RKO (cell line): Measurements from ENCODE around the gene RBM18.

Experiments
- DNase-seq: peaks from one replicate; pipeline ENCODE4 v3.0.0-alpha.2; 2016; ENCODE audit warnings: low spot score

The RBM18 gene, protein sequence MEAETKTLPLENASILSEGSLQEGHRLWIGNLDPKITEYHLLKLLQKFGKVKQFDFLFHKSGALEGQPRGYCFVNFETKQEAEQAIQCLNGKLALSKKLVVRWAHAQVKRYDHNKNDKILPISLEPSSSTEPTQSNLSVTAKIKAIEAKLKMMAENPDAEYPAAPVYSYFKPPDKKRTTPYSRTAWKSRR

DNA sequence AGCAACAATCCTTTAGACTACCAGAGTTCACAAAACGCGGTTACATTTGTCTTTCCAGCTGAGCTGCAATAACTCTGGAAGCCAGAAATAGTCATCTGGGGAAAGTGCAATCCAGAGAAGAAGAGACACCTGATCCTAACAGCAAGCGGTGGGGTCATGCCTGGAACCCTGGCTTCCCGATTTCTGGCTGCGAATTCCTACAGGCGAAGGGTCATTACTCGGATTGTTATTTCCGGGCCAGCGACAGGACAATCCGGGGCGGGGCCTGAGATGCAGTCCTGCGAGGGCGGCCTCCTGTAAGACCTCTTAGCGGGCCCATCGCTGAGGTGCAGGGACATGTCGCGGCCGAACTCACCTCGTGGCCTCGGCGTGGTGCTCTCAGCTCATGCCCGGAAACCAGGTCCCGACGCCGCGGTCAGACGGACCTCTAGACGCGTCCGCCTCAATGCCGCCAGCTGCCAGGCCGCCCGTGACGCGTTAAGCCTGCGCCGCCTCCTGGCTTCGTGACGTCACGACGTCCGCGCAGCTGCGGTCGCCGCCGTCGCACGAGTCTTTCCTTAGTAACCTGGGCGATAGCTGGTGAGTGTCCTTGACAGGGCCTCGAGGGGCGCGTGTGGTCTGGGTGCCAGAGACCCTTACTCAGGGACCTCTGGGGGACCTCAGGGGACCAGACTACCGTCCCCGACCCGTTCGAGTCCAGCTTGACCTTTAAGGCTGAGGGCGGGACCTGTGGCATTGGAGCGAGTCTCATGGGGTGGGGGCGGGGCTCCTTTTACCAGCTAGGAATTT lies at the start of gene RBM18, which contains the start of gene MRRF:
TSS of gene RBM18 (minus strand) at position 481 of the 789 bp plus-strand sequence. CDS start 3,348 bp downstream, outside the sequence.
TSS of gene MRRF (plus strand) at position 523 of the 789 bp plus-strand sequence. CDS start 6,010 bp downstream, outside the sequence.
- DNase-seq, result peak; percentile 95

DNA sequence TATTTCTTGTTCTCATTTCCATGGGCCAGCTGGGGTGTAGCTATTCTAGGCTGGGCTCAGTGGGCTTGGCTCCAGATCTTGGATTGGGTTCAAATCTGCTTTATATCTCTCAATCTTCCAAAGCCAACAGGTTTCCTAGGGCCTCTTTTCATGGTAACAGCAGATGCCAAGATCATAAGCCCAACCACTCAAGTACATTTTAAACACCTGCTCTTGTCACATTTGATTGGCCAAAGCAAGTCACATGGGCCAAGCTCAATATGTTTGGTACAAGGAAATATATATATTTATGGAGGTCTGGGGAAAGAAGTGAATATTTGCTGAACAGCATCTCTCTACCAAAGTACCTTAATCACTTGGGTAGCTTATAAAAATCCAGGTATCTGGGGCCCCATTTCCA lies 49.5 kb upstream of the RBM18 start:
- DNase-seq, result no peak

DNA sequence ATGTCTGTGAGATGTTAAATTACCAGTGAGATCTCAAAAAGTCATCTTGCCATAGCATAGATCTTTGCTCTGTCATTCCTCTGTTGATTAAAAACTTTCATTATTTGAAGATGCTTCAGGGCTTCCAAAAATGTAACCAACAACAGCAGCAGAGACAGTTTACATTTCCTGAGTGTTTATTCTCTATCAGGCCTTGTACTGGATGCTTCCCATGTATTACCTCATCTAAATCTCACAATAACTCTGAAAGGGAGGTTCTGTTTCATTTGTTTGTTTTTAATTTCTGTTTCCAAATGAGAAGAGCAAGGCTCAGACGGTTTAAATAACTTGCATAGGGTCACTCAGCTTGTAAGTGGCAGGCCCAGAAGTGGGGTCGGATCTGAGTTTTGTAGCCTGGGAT lies 45.2 kb upstream of the RBM18 start:
- no peak for DNase-seq

DNA sequence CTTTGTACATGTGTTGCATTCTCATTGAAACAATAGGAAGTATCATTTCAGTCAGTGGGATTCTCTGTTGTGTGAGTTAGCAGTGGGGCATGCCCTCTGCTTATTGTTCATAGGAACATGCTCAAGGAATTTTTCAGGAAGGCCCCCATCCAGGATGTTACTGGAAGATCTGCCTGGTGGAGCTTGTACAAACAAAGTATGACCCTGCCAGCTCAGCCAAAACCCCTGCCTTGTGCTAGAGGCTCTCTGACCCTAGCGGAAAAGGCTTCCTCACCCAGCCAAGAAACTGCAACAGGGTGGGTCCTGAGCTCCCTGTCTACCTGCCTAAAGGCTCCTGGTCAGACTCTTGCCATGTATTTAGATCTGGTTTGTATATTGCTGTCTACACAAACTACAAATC lies 43.3 kb upstream of the RBM18 start:
- no peak for DNase-seq

DNA sequence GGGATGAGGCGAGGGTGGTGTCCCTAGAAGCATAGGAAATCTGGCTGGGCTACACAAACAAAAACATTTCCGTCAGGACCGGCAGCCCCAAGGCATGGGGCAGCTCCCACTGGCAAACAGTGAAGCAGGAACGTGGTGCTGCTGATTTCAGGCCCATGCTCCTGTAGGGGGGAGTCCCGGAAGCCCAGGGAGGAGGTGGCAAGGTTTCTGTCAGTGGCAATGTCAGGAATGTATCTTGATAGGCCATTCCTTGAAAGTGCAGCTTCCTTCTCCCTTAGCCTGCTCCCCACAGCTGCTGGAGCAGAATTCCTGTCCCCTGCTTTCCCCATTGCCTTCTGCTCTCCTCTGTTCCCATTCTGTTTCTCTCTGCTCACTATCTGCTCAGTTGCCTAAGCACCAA lies 42.4 kb upstream of the RBM18 start:
- no peak for DNase-seq

DNA sequence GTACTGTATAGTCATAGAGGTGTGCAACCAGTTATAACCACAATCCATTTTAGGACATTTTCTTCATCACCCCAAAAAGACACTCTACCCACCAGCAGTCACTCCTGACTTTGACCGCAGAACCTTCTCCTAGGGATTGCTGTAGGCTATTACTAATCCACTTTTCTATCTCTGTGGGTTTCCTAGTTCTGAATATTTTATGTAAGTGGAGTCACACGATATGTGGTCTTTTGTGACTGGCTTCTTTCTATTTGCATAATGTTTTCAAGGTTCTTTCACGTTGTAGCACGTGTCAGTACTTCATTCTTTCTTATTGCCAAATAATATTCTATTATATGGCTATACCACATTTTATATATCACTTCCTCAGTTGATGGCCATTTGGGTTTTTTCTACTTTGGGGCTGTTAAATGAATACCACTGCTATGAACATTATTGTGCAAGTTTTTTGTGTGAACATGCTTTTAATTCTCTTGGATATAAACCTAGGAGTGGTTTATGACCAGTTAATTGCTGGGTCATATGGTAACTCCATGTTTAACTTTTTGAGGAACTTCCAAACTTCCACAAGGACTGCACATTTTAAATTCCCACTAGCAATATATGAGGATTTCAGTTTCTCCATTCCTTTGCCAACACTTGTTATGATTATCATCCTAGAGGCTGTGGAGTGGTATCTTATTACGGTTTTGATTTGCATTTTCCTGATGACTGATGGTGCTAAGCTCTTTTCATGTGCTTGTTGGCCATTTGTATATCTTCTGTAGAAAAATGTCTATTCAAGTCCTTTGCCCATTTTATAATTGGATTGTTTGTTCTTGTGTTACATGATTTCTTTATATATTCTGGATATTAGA lies 37.8 kb upstream of the RBM18 start:
- DNase-seq, result no peak

DNA sequence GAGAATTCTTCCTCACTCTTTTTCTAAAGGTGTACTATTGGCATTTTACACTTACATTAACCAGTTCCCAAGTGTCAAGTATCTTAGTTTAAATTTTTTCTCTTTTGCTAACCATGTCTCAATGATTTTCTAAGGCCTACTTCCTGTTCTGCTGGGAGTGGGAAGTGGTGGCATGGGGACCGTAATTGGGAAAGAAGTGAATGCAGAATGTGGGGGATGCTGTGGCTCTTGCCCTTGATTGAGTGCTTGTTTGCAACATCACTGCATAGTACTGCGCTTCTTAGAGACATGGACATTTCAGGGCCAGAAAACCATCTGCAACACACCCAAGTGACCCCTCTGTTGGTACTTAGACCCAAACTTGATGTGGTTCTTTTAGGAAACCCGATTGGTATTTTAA lies 32.9 kb upstream of the RBM18 start:
- no peak for DNase-seq

DNA sequence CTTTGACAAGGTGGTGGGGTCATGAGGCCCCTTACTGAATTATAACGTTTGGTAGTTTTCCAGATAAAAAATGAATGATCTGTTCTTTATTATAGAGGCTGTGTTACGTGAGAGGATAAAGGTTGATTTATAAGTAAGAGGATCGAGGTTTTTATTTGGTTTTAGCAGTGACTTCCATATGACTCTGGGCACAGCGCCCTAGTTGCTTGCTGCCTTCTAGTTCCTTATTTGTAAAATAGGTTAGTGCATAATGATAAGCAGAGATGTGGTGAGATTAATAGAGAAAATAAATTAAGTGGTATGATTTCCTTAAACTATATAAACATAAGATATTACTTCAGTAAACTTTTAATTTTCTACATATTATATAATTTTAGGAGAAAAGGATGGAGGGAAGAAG lies 29.9 kb upstream of the RBM18 start:
- DNase-seq, result no peak

DNA sequence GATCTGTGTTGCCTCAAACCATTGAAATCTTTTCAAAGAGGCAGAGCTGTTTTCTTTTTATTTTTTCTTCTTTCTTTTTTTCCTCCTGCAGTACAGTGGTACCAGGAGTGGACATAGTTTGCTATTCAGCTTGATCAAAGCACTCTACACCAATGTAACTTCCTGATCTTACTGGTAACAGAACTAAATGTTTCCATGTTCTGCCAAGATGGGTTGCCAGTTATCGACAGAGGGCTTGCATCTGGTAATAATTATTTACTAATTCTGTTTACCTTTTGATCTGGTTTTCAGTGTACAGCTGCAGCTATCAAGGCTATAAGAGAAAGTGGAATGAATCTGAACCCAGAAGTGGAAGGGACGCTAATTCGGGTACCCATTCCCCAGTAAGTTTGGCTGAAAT lies 26.8 kb upstream of the RBM18 start:
- DNase-seq, result no peak

DNA sequence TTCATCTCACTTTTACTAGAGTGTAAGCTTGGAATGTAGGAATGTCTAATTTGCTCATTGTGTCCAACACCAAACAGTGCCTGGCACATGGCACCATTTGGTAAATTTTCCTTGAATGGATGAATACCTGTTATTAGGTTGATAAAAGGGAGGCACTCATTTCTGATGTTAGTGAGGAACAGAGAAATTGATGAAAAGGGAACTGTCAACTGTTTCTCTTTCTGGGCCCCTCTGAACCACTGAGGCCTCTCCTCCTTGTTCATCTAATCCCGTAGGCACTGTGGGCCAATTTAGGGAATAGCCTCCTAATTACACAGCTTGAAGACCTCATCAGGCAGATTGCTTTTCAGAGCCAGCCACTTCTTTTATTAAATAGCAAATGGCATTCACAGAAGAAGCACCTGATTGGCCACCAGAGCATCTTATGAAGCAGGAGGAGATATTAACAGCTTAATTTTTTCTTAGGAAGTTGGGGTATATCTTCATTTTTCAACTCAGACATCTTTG lies 22.6 kb upstream of the RBM18 start:
- DNase-seq, result no peak

DNA sequence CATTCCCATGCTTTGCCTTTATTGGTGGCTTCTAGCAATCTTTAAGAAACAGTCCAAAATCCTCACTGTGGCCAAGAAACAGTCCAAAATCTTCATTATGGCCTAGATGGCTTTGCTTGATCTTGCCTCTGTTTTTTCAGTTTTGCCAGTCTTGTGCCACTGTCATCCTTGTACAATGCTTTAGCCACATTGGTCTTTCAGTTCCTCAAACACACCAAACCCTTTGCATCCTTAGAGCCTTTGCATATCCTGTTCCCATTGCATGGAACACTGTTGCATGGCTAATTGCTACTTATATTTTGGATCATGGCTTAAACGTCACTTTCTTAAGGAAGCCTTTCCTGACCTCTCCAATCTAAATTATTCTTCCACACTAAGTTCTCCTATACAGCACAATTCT lies 22.1 kb upstream of the RBM18 start:
- no peak for DNase-seq

DNA sequence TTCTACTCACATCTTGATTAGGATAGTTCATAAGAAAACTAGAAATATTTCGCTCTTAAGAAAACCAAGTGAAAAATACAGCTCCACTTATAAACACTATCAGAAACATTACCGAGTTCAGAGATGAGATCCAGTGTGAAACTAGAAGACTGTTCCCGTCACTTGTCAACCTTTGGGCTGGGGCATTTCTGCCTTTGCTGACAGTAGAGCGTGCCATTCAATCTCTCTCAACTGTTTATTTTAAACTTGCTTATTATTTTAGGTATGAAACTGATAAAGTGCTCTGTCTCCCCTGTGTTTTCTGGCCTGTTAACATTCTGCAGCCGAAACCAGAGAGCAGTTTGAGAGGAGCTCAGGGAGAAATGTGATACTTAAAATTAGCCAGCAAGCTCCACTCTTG lies 16.7 kb upstream of the RBM18 start:
- no peak for DNase-seq

DNA sequence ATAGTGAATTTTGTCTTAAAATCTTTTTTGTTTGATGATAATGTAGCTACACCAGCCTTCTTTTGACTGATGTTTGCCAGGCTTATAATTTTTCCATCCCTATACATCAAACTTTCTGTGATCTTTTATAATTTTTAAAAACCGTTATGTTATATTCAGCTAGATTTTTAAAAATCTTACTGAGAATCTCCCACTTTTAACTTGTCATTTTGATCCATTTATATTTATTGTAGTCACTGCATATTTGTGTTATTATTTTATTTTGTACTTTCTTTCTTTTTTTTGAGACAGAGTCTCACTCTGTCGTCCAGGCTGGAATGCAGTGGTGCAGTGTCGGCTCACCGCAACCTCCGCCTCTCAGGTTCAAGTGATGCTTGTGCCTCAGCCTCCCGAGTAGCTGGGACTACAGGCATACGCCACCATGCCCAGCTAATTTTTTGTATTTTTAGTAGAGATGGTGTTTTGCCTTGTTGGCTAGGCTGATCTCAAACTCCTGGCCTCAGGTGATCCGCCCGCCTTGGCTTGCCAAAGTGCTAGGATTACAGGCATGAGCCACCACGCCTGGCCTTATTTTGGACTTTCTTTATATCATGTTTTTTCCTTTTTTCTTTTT lies 12.8 kb upstream of the RBM18 start:
- no peak for DNase-seq

DNA sequence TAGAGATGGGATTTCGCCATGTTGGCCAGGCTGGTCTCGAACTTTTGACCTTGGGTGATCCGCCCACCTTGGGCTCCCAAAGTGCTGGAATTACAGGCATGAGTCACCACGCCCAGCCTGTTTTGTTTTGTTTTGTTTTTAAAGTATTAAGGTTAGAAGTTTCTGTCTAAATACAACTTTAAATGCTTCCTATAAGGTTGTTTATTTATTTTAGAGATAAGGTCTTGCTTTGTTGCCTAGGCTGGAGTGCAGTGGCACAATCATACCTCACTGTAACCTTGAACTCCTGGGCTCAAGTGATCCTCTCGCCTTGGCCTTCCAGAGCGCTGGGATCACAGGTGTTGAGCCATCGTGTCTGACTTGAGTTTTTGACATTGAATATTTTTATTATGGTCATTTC lies 11.5 kb upstream of the RBM18 start:
- DNase-seq, result no peak

DNA sequence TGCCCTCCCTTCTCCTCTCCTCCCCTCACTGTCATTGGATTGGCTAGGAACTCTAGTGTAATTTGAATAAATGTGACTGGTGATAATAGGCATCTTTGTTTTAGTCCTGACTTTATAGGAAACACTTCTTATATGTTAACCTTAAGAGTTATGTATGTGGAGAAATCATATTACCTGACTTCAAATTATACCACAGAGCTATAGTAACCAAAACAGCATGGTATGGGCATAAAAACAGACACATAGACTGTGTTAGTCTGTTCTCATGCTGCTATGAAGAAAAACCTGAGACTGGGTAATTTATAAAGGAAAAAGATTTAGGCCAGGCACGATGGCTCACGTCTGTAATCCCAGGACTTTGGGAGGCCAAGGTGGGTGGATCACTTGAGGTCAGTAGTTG lies 9.4 kb upstream of the RBM18 start:
- DNase-seq, result no peak

DNA sequence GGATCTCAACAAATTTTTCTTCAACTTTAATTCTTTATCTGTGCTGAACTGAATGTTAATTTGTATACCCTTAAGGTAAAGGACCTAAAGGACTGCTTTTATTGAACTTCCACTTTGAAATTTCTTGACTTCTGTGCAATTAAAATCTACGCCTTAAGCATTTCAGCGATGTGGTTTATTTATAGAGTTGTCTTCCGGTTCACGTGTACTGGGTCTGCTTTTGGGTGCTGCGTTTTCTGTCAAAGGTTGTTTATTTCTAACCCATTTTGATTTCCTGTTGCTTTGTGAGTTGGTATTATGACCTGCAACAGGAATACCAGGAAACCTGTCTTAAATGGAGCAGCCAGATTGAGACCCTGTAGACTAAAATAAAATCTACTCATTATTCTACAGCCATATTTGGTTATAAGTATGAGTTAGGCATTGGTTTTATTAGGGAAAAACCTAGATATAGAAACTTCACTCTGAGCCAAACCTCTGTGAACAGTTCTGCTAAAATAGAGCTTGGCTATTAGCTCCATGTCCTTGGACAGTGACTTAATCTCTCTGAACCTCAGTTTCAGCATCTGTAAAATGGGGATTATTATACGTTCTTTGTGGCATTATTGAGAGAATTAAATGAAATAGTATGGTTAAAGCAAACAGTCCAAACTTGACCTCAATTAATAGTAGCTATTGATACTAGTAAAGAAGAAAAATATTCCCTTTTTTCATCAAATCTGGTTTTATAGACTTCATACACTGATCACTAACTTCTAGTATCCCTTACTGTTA lies 3.6 kb upstream of the RBM18 start:
- DNase-seq, result no peak

DNA sequence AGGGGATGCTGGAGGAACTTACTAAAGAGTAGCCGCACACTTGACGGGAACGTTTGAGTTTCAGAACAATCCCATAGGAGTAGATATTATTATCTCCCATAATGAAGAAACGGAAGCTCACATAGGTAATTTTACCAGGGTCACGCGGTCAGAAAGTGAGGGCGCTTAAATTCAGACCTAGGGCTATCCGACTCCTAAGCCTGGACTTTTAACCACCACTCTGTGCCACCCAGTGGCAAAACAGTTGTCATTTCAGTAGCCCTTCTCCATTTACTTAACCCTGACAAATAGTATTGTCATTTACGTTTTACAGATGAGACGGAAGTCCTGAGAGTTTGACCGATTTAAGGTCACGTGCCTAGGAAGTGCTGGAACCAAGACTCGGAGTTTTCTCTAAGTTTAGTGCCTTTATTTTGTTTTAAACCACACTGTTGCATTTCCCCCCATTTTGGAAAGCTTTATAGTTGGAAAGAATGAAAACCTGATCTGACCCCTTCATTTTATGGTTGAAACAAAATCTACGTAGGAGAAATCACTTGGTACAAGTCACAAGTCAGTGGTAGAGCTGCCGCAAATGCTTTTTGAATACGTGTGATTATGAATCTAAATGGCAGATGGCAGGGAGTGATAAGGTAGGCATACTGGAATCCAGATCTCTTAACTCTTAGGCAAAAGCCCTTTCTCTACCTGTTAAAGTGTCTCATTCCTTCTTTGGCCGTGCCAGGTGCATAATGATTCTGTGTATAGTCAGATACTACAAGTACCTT lies 692 bp upstream of the RBM18 start:
- DNase-seq, result peak; percentile 85

DNA sequence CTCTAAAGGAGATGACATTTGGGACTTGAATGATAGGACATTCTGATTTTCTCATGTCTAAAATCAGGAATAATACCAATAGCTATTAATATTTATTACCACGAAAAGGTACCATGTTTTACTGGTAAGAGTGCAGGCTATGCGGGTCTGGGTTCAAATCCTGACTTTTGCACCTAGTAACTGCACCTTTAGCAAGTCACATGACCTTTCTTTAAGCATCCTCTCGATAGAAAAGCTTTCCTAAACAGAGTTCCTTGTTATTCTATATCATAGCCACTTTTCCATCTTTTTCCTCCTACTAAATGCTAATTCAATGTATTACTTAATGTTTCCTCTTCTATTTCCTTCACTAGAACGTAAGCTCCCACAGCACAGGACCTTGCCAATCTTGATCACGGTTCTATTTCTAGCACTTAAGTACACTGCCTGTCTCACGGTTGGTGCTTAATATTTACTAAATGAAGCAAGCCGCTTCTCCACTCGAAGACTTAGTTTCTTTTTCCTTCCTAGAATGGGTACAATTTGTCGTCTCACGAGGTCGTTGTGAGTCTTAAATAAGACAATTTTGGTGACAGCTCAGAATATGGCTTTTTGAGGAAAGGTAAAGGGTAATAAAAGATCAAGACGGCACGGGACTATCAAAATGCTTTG lies 816 bp downstream of the RBM18 start:
- peak; percentile 42 for DNase-seq

DNA sequence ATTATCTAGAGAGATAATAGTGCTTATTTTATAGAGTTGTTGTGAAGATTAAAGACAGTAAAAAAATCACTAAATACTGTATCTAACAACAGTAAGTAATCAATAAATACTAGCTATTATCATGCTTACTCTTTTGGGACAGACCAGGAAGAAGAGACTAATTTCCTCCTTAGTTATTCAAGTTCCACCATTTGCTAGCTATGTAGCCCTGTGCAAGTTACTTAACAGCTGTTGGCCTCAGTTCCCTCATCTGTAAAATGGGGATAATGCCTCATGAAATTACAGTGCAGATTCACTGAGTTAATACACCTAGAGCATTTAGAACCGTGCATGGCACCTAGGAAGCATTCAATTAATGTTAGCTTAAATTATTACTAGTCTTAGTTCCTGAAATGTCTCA lies 2.6 kb downstream of the RBM18 start:
- no peak for DNase-seq

DNA sequence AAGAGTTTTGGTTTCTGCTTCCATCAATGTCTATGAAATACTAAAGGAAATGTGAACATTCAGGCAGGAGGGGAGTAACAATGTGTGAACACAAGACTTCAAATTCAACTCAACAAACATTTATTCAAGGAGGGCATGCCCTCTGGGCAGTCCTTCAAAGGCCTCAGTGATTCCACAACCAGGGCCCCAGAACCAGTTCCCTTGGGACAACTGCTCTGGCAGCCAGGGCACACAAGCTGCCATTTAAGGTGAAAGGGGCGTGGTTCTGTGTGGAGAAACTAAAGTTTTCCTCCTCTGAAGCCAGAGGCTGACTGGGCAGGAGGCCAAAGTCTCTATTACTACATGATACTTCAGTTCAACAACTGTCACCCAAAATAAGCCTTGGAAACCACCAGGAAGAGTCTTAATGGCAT lies 3.2 kb downstream of the RBM18 start:
- peak; percentile 23 for DNase-seq
